Measurements from ENCODE around the gene PTDSS2.

Gene PTDSS2

GRCh38 chr11:488062-488461 lies 38.0 kb downstream of the PTDSS2 start:
- H3K36me3 ChIP-seq (ENCODE audit: control insufficient read depth in 4 of 4, insufficient read depth in 4 of 4, low read length in 3 of 4) = peaks cover 2 to 36% (median 20%) of the 10 kb centered on the region in 4 experiments
- H3K4me3 ChIP-seq (ENCODE audit: control insufficient read depth in 1 of 7, extremely low read depth in 1 of 7, insufficient read depth in 4 of 7, low read depth in 2 of 7, low read length in 6 of 7) = no peak overlapping the region
- no peaks in the 10 kb centered on the region for H3K4me1 ChIP-seq (ENCODE audit: control extremely low read depth in 1 of 4, control insufficient read depth in 4 of 4, insufficient read depth in 4 of 4, low read length in 3 of 4)
- WGBS (ENCODE audit: insufficient coverage) = 100% methylated on average over 21 of the region's 25 CpGs
- H3K9me3 ChIP-seq (ENCODE audit: control extremely low read depth in 1 of 5, control insufficient read depth in 4 of 5, insufficient read depth in 2 of 5, low read depth in 1 of 5, low read length in 4 of 5) = peaks cover 0 to 3% (median 2%) of the 10 kb centered on the region in 5 experiments
- DNase-seq = no peak
- no peak overlapping the region for H3K27ac ChIP-seq (ENCODE audit: insufficient read depth in 1 of 2, low read depth in 1 of 2, low read length in 2 of 2, poor library complexity in 1 of 2, severe bottlenecking in 2 of 2)
- ChIA-PET CTCF (no interaction called here), POLR2A (no interaction called here)
- H3K27me3 ChIP-seq (replicated peaks in 2 of 5; ENCODE audit: control insufficient read depth in 4 of 5, insufficient read depth in 5 of 5, low read length in 4 of 5) = no peaks in the 10 kb centered on the region

GRCh38 chr11:488579-488978 lies 38.5 kb downstream of the PTDSS2 start:
- Histone ChIP-seq H3K36me3 (ENCODE audit: control insufficient read depth in 4 of 4, insufficient read depth in 4 of 4, low read length in 3 of 4) (peaks cover 2 to 37% (median 23%) of the 10 kb centered on the region in 4 experiments), H3K4me1 (ENCODE audit: control extremely low read depth in 1 of 4, control insufficient read depth in 4 of 4, insufficient read depth in 4 of 4, low read length in 3 of 4) (no peaks in the 10 kb centered on the region), H3K27me3 (replicated peaks in 2 of 5; ENCODE audit: control insufficient read depth in 4 of 5, insufficient read depth in 5 of 5, low read length in 4 of 5) (no peaks in the 10 kb centered on the region), H3K9me3 (ENCODE audit: control extremely low read depth in 1 of 5, control insufficient read depth in 4 of 5, insufficient read depth in 2 of 5, low read depth in 1 of 5, low read length in 4 of 5) (peaks cover 0 to 3% (median under 1%) of the 10 kb centered on the region in 5 experiments), H3K27ac (ENCODE audit: insufficient read depth in 1 of 2, low read depth in 1 of 2, low read length in 2 of 2, poor library complexity in 1 of 2, severe bottlenecking in 2 of 2) (no peak overlapping the region), H3K4me3 (ENCODE audit: control insufficient read depth in 1 of 7, extremely low read depth in 1 of 7, insufficient read depth in 4 of 7, low read depth in 2 of 7, low read length in 6 of 7) (no peak overlapping the region)
- no peak for DNase-seq
- POLR2A ChIA-PET = no interaction called here
- over 99% methylated on average over 16 of the region's 19 CpGs for whole genome bisulfite sequencing (ENCODE audit: insufficient coverage)
- CTCF ChIA-PET = no interaction called here

GRCh38 chr11:488992-489391 lies 38.9 kb downstream of the PTDSS2 start:
- Histone ChIP-seq H3K4me1 (ENCODE audit: control extremely low read depth in 1 of 4, control insufficient read depth in 4 of 4, insufficient read depth in 4 of 4, low read length in 3 of 4) (no peaks in the 10 kb centered on the region), H3K4me3 (ENCODE audit: control insufficient read depth in 1 of 7, extremely low read depth in 1 of 7, insufficient read depth in 4 of 7, low read depth in 2 of 7, low read length in 6 of 7) (no peak overlapping the region), H3K27me3 (replicated peaks in 2 of 5; ENCODE audit: control insufficient read depth in 4 of 5, insufficient read depth in 5 of 5, low read length in 4 of 5) (no peaks in the 10 kb centered on the region), H3K36me3 (ENCODE audit: control insufficient read depth in 4 of 4, insufficient read depth in 4 of 4, low read length in 3 of 4) (peaks cover 2 to 39% (median 25%) of the 10 kb centered on the region in 4 experiments), H3K27ac (ENCODE audit: insufficient read depth in 1 of 2, low read depth in 1 of 2, low read length in 2 of 2, poor library complexity in 1 of 2, severe bottlenecking in 2 of 2) (no peak overlapping the region), H3K9me3 (ENCODE audit: control extremely low read depth in 1 of 5, control insufficient read depth in 4 of 5, insufficient read depth in 2 of 5, low read depth in 1 of 5, low read length in 4 of 5) (peaks cover 0 to 2% (median 0%) of the 10 kb centered on the region in 5 experiments)
- ChIA-PET POLR2A (no interaction called here), CTCF (no interaction called here)
- no peak for DNase-seq
- 98% methylated on average over 19 of the region's 19 CpGs for WGBS (ENCODE audit: insufficient coverage)

- POLR2A ChIA-PET = no interaction called here
- CTCF ChIA-PET = no interaction called here
- no peak for DNase-seq
- Histone ChIP-seq H3K9me3 (ENCODE audit: control extremely low read depth in 1 of 5, control insufficient read depth in 4 of 5, insufficient read depth in 2 of 5, low read depth in 1 of 5, low read length in 4 of 5) (no peaks in the 10 kb centered on the region), H3K36me3 (ENCODE audit: control insufficient read depth in 4 of 4, insufficient read depth in 4 of 4, low read length in 3 of 4) (peaks cover 2 to 46% (median 29%) of the 10 kb centered on the region in 4 experiments), H3K27me3 (replicated peaks in 2 of 5; ENCODE audit: control insufficient read depth in 4 of 5, insufficient read depth in 5 of 5, low read length in 4 of 5) (no peaks in the 10 kb centered on the region), H3K4me1 (ENCODE audit: control extremely low read depth in 1 of 4, control insufficient read depth in 4 of 4, insufficient read depth in 4 of 4, low read length in 3 of 4) (no peaks in the 10 kb centered on the region), H3K4me3 (ENCODE audit: control insufficient read depth in 1 of 7, extremely low read depth in 1 of 7, insufficient read depth in 4 of 7, low read depth in 2 of 7, low read length in 6 of 7) (no peak overlapping the region), H3K27ac (ENCODE audit: insufficient read depth in 1 of 2, low read depth in 1 of 2, low read length in 2 of 2, poor library complexity in 1 of 2, severe bottlenecking in 2 of 2) (no peak overlapping the region)
- WGBS (ENCODE audit: insufficient coverage) = 96% methylated on average over 37 of the region's 37 CpGs
These were observed 39.6 kb downstream of the PTDSS2 start for GRCh38 chr11:489610-490185.

- H3K36me3 ChIP-seq (ENCODE audit: control insufficient read depth in 4 of 4, insufficient read depth in 4 of 4, low read length in 3 of 4) = peaks cover 2 to 53% (median 36%) of the 10 kb centered on the region in 4 experiments
- ChIA-PET POLR2A (interaction anchor here (1.1 kb wide), 1 partner anchor 15 kb away, joined by 3 read pairs; no protein-coding TSS in a partner anchor), CTCF (no interaction called here)
- no peaks in the 10 kb centered on the region for H3K27me3 ChIP-seq (replicated peaks in 2 of 5; ENCODE audit: control insufficient read depth in 4 of 5, insufficient read depth in 5 of 5, low read length in 4 of 5)
- H3K4me3 ChIP-seq (ENCODE audit: control insufficient read depth in 1 of 7, extremely low read depth in 1 of 7, insufficient read depth in 4 of 7, low read depth in 2 of 7, low read length in 6 of 7) = no peak overlapping the region
- no peak overlapping the region for H3K27ac ChIP-seq (ENCODE audit: insufficient read depth in 1 of 2, low read depth in 1 of 2, low read length in 2 of 2, poor library complexity in 1 of 2, severe bottlenecking in 2 of 2)
- WGBS (ENCODE audit: insufficient coverage) = 98% methylated on average over 32 of the region's 38 CpGs
- DNase-seq = no peak
- no peaks in the 10 kb centered on the region for H3K9me3 ChIP-seq (ENCODE audit: control extremely low read depth in 1 of 5, control insufficient read depth in 4 of 5, insufficient read depth in 2 of 5, low read depth in 1 of 5, low read length in 4 of 5)
- H3K4me1 ChIP-seq (ENCODE audit: control extremely low read depth in 1 of 4, control insufficient read depth in 4 of 4, insufficient read depth in 4 of 4, low read length in 3 of 4) = no peaks in the 10 kb centered on the region
These were observed 40.3 kb downstream of the PTDSS2 start for GRCh38 chr11:490186-490929.

GRCh38 chr11:490930-491260 lies 40.8 kb downstream of the PTDSS2 start:
- Histone ChIP-seq H3K4me3 (ENCODE audit: control insufficient read depth in 1 of 7, extremely low read depth in 1 of 7, insufficient read depth in 4 of 7, low read depth in 2 of 7, low read length in 6 of 7) (no peak overlapping the region), H3K27ac (ENCODE audit: insufficient read depth in 1 of 2, low read depth in 1 of 2, low read length in 2 of 2, poor library complexity in 1 of 2, severe bottlenecking in 2 of 2) (no peak overlapping the region), H3K27me3 (replicated peaks in 2 of 5; ENCODE audit: control insufficient read depth in 4 of 5, insufficient read depth in 5 of 5, low read length in 4 of 5) (no peaks in the 10 kb centered on the region), H3K9me3 (ENCODE audit: control extremely low read depth in 1 of 5, control insufficient read depth in 4 of 5, insufficient read depth in 2 of 5, low read depth in 1 of 5, low read length in 4 of 5) (no peaks in the 10 kb centered on the region), H3K36me3 (ENCODE audit: control insufficient read depth in 4 of 4, insufficient read depth in 4 of 4, low read length in 3 of 4) (peaks cover 2 to 58% (median 40%) of the 10 kb centered on the region in 4 experiments), H3K4me1 (ENCODE audit: control extremely low read depth in 1 of 4, control insufficient read depth in 4 of 4, insufficient read depth in 4 of 4, low read length in 3 of 4) (no peaks in the 10 kb centered on the region)
- ChIA-PET CTCF (no interaction called here), POLR2A (interaction anchor here (1.1 kb wide), 1 partner anchor 15 kb away, joined by 3 read pairs; no protein-coding TSS in a partner anchor)
- no peak for DNase-seq
- 97% methylated on average over 15 of the region's 15 CpGs for WGBS (ENCODE audit: insufficient coverage)

GRCh38 chr11:491358-491757 lies 41.3 kb downstream of the PTDSS2 start:
- Histone ChIP-seq H3K27me3 (replicated peaks in 2 of 5; ENCODE audit: control insufficient read depth in 4 of 5, insufficient read depth in 5 of 5, low read length in 4 of 5) (no peaks in the 10 kb centered on the region), H3K9me3 (ENCODE audit: control extremely low read depth in 1 of 5, control insufficient read depth in 4 of 5, insufficient read depth in 2 of 5, low read depth in 1 of 5, low read length in 4 of 5) (no peaks in the 10 kb centered on the region), H3K36me3 (ENCODE audit: control insufficient read depth in 4 of 4, insufficient read depth in 4 of 4, low read length in 3 of 4) (peaks cover 2 to 61% (median 41%) of the 10 kb centered on the region in 4 experiments), H3K4me1 (ENCODE audit: control extremely low read depth in 1 of 4, control insufficient read depth in 4 of 4, insufficient read depth in 4 of 4, low read length in 3 of 4) (no peaks in the 10 kb centered on the region), H3K27ac (ENCODE audit: insufficient read depth in 1 of 2, low read depth in 1 of 2, low read length in 2 of 2, poor library complexity in 1 of 2, severe bottlenecking in 2 of 2) (no peak overlapping the region), H3K4me3 (ENCODE audit: control insufficient read depth in 1 of 7, extremely low read depth in 1 of 7, insufficient read depth in 4 of 7, low read depth in 2 of 7, low read length in 6 of 7) (no peak overlapping the region)
- DNase-seq = no peak
- POLR2A ChIA-PET = interaction anchor here (1.1 kb wide), 1 partner anchor 14 kb away, joined by 3 read pairs; no protein-coding TSS in a partner anchor
- WGBS (ENCODE audit: insufficient coverage) = 97% methylated on average over 6 of the region's 7 CpGs
- CTCF ChIA-PET = interaction anchor here (0.9 kb wide), 1 partner anchor 12 kb away, joined by 3 read pairs; no protein-coding TSS in a partner anchor
